Urinary bladder (tissue), 4 donors: ENCODE data around the gene SLC5A12. TPM values are rescaled to one million over a fixed set of nuclear protein-coding genes. Genes with fewer than 3 reads are reported as not detected.

Experiments used
- DNase-seq: peaks from one replicate; pipeline ENCODE4 v3.0.0-alpha.2; 2015; ENCODE audit errors: extremely low spot score
- H3K27ac ChIP-seq: one replicate; pipeline ENCODE4 v1.5.1; 2013; ENCODE audit warnings: low read depth, mild to moderate bottlenecking, moderate library complexity
- H3K36me3 ChIP-seq: one replicate; pipeline ENCODE4 v1.6.1; 2013; ENCODE audit warnings: mild to moderate bottlenecking, moderate library complexity; ENCODE audit not compliant: insufficient read depth
- H3K4me1 ChIP-seq: one replicate; pipeline ENCODE4 v1.6.1; 2013; ENCODE audit warnings: mild to moderate bottlenecking, moderate library complexity; ENCODE audit not compliant: insufficient read depth
- H3K4me3 ChIP-seq: one replicate; pipeline ENCODE4 v1.5.1; 2013; ENCODE audit warnings: low read depth, low read length
- WGBS: extraction: QIAGEN DNeasy Blood & Tissue Kit; methylation state at CpG from one replicate; pipeline ENCODE4 v1.1.7; 2013; 5-methylcytosine and 5-hydroxymethylcytosine counted together
- polyA plus RNA-seq: library from polyadenylated mRNA; stranded (reverse); fragments of 200-250 nt; gene quantifications from one replicate; pipeline ENCODE4 v1.2.3, GENCODE V29; 2013
- total RNA-seq: library from RNA; depleted of rRNA; stranded (reverse); fragments of >200 nt; gene quantifications from one replicate; pipeline ENCODE4 v1.2.3, GENCODE V29; 2014
- donor health status: healthy with polysubstance abuse.
- donor health status: healthy.

SLC5A12 gene, protein sequence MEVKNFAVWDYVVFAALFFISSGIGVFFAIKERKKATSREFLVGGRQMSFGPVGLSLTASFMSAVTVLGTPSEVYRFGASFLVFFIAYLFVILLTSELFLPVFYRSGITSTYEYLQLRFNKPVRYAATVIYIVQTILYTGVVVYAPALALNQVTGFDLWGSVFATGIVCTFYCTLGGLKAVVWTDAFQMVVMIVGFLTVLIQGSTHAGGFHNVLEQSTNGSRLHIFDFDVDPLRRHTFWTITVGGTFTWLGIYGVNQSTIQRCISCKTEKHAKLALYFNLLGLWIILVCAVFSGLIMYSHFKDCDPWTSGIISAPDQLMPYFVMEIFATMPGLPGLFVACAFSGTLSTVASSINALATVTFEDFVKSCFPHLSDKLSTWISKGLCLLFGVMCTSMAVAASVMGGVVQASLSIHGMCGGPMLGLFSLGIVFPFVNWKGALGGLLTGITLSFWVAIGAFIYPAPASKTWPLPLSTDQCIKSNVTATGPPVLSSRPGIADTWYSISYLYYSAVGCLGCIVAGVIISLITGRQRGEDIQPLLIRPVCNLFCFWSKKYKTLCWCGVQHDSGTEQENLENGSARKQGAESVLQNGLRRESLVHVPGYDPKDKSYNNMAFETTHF
- 0.37 TPM for total RNA-seq
- not detected for polyA plus RNA-seq

DNA sequence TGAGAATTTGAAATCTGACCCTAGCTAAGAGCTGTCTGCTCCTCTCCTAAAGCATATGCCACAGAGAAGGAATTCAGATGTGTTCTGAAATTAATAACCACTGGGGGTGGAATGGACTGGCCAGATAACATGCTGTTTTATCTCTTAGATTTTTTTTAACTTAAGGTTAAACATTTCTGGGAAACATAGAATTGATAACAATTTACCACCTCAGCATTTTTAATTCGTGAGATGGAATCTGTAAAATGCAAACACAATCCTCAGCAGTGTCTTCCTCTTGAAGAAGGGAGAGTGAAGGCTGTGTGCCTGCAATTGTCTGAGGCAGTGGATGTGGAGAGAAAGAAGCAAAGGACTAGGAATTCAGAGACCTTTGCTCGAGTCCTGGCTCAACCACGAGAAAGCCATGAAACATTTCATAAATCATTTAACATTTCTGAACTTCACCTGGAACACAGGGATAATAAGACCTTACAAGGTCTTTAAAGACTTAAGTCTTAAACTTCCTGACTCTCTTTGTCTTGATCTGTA is at the start of gene SLC5A12:
TSS of gene SLC5A12 (minus strand) at position 113 of the 528 bp plus-strand sequence. CDS start 346 bp downstream, outside the sequence.
- Histone ChIP-seq H3K36me3 (no peaks in the 10 kb centered on the region), H3K27ac (no peak within 1 kb of the TSS), H3K4me1 (no peaks in the 10 kb centered on the region), H3K4me3 (no peak within 1 kb of the TSS)
- DNase-seq: no peak
- 48% methylated on average over 3 of the region's 3 CpGs for WGBS

DNA sequence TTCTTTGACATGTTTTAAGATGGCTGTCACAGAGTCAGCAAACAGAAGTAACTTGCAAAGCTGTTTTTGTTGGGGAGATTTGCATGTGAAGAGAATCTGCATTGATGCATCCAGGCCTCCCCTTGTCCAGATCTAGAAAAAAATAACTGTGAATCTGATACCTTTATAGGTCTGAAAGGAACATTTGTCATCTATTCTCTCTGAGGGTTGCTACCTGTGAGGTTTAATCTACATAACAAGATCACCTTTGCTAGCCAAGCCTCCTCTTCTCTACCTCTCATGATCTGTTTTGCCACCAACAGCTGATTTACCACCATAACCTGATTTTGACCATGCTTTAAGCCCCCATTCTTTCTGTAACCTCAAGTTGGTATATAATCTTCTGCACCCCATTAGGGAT is 47.2 kb upstream of the SLC5A12 start:
- Histone ChIP-seq H3K27ac (no peak overlapping the region), H3K36me3 (no peaks in the 10 kb centered on the region), H3K4me1 (no peaks in the 10 kb centered on the region), H3K4me3 (no peak overlapping the region)
- no peak for DNase-seq

DNA sequence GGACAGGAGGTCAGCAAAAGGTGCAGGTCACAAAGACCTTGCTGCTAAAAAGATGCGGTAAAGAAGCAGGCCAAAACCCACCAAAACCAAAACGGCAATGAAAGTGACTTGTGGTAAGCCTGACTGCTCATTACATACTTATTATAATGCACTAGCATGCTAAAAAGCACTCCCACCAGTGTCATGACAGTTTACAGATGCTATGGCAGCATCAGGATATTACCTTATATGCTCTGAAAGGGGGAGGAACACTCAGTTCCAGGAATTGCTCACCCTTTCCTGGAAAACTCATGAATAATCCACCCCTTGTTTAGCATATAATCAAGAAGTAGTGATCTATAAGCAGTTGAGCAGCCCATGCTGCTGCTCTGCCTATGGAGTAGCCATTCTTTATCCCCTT is 45.2 kb upstream of the SLC5A12 start:
- Histone ChIP-seq H3K4me1 (no peaks in the 10 kb centered on the region), H3K4me3 (no peak overlapping the region), H3K36me3 (no peaks in the 10 kb centered on the region), H3K27ac (no peak overlapping the region)
- 83% methylated on average over 2 of the region's 2 CpGs for WGBS
- no peak for DNase-seq

DNA sequence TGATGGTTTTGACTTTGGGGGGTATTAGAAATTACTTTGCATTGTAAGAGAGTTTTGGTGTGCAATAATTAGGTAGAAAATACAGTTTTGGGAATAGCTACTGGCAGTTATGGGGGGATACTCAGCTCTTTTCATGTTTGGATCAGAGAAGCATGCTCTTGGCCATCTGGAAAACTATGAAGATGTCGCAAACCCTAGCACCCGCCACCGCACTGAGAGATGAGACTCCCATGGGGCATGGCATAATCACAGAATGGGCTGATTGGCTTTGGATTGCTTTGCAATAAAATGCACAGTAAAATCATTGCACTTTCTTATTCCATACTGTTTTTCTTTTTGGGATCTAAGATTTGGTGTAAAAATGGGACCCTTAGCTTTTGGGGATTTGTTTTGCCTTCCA is 43.5 kb upstream of the SLC5A12 start:
- no peak overlapping the region for H3K4me3 ChIP-seq
- peaks cover 1% of the 10 kb centered on the region for H3K36me3 ChIP-seq
- H3K4me1 ChIP-seq: no peaks in the 10 kb centered on the region
- WGBS: 92% methylated on average over 3 of the region's 3 CpGs
- no peak for DNase-seq
- H3K27ac ChIP-seq: no peak overlapping the region

DNA sequence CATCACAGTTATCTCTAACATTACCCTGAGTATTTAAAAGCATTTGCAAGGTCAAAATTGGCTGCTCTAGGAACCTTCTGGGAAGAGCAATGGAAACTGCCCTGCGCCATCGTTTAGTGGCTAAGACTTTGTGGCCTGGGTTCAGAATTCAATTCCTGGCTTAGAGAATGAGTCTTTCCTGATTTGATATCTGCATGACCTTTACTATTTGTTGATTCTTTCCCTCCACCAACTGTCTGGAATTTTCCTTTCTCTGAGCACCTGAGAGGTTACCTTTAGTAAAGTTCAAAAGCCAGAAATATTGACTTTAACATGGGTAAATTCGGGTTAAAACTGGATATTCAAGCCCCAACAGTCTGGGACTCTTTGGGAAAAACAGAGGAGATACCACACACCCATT is 43.0 kb upstream of the SLC5A12 start:
- Histone ChIP-seq H3K36me3 (peaks cover 1% of the 10 kb centered on the region), H3K27ac (no peak overlapping the region), H3K4me1 (no peaks in the 10 kb centered on the region), H3K4me3 (no peak overlapping the region)
- no peak for DNase-seq
- 93% methylated on average over 3 of the region's 3 CpGs for WGBS

DNA sequence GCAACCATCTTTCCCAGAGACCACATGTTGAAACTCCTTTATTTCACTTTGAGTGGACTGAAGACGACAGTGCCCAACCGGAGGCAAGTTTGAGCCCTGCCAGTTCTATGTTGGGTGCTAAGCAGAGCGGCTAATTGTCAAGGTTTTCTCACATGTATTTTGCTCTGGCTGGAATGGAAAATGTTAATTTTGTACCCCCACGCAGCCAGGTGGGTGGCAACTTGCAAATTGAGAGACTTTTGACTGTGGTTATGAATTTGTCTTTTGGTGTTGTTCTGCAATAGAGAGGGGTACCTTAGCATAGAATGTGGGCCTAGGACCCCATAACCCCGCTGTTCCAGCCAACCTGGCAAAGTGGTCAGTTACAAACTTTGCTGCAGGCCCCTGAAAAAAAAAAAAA is 42.5 kb upstream of the SLC5A12 start:
- 93% methylated on average over 5 of the region's 5 CpGs for WGBS
- Histone ChIP-seq H3K27ac (no peak overlapping the region), H3K4me3 (no peak overlapping the region), H3K36me3 (peaks cover 1% of the 10 kb centered on the region), H3K4me1 (no peaks in the 10 kb centered on the region)
- DNase-seq: no peak

DNA sequence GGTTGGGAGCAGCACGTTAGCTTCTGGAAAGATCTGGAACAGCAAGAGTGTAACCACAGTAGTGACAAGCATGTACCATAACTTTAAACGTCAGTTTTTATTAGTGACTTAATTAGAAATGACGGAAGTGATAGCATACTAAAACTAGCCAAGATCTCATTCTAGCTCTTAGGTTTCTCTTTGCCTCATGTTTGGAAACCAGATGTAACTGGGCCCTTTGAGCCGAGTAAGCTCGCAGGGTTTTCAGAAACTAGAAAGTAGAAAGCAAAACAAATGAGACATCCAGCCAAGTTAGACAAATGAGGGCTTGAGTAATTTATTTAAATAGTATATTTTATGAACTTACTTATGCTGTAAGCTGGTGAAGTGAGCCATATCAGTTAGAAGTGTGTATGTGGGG is 40.2 kb upstream of the SLC5A12 start:
- H3K4me3 ChIP-seq: no peak overlapping the region
- 78% methylated on average over 5 of the region's 5 CpGs for WGBS
- no peaks in the 10 kb centered on the region for H3K4me1 ChIP-seq
- H3K27ac ChIP-seq: no peak overlapping the region
- DNase-seq: no peak
- H3K36me3 ChIP-seq: peaks cover 1% of the 10 kb centered on the region

DNA sequence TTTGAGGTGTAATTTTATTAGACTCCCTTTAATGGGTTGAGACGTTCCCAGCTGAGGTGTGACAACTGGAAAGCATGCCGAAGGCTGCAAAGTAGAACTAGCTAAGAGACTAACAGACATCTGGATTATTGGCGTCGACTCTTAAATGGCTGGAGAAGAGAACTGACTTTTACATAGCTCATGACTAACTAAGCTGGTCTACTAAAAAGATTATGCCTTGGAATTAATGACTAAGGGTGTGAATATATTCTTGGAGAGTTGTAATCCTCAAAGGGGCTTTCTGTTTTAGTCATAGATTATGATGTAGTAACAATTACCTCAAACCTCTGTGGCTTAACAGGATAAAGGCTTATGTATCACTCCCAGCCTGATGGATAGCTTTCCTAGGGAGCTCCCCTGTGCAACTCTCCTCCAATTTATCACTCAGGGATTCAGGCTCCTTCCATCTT is 39.5 kb upstream of the SLC5A12 start:
- H3K27ac ChIP-seq: no peak overlapping the region
- DNase-seq: no peak
- H3K36me3 ChIP-seq: peaks cover 1% of the 10 kb centered on the region
- no peaks in the 10 kb centered on the region for H3K4me1 ChIP-seq
- 88% methylated on average over 4 of the region's 4 CpGs for WGBS
- H3K4me3 ChIP-seq: no peak overlapping the region

DNA sequence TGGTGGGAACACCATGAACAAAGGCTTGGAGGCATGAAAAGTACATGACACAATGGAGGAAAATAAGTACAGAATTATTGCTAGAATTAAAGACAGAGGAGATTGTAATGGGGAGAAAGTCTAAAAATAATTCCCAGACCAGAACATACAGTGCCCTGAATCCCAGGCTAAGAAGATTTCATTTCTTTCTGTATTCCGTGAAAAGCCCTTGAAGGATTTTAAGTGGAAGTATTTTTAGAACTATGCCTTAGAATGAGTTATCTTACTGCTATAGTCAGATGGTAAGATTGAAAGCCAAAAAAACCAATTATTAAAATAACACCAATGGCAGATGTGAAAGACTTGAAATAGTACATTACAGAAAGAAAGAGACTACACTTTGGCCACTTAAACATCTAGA is 36.1 kb upstream of the SLC5A12 start:
- Histone ChIP-seq H3K4me1 (no peaks in the 10 kb centered on the region), H3K4me3 (no peak overlapping the region), H3K36me3 (peaks cover 1% of the 10 kb centered on the region), H3K27ac (no peak overlapping the region)
- no peak for DNase-seq
- 58% methylated on average over 1 of the region's 1 CpG for WGBS

DNA sequence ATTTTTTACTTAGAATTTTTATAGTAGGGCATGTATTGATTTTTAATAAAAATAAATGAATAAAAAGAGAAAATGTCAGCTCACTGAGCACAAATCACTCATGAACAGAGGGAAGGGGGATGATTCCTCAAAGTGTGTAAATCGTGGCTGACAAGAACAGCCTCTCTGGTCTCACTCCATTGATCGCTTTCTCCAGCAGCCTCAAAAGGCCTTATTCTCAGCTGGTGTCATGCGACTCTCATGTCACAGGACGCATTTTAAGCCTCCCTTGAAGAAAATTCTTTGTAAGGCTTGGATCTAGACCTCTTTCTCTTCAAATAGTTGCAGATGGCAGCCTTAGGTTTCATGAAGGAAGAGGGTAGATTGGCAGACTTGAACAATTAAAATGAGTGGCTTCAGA is 33.9 kb upstream of the SLC5A12 start:
- Histone ChIP-seq H3K36me3 (no peaks in the 10 kb centered on the region), H3K4me3 (no peak overlapping the region), H3K27ac (no peak overlapping the region), H3K4me1 (no peaks in the 10 kb centered on the region)
- 93% methylated on average over 4 of the region's 4 CpGs for WGBS
- no peak for DNase-seq

DNA sequence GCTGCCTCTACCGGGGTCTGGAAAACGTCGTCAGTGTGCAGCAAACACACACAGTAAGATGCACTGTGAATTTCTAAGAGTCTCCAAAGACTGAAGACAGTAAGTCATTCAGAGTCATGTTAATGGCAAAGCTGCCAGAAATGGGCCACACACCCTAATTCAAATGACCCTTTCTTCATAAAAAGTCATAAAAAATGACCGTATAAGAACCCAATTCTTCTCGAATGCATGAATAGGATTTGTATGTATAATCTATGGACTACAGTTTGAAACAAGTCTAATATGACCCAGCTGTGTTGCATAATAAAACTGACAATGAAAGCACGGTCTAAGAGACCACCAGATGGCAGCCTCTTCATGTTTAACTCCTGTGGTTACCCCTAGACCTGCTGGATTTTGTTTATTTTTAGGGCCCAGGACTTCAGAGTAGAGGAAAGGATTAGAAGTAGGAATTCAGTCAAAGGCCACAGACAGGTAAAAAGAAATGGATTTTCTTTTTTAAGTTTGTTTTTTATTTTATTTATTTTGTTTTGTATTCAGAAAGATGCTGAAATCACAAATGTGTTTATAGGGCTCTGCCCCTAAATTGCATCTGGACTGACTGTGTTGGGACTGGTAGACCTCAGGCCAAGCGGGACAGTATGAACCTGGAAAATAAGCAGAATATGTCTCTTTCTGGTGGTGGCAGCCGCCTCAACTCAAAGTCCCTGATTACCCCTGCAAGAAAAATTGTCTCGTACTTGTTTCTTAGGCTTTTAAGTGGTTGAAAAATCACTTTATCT is 32.1 kb upstream of the SLC5A12 start:
- DNase-seq: peak; percentile 71
- WGBS: 36% methylated on average over 9 of the region's 9 CpGs

DNA sequence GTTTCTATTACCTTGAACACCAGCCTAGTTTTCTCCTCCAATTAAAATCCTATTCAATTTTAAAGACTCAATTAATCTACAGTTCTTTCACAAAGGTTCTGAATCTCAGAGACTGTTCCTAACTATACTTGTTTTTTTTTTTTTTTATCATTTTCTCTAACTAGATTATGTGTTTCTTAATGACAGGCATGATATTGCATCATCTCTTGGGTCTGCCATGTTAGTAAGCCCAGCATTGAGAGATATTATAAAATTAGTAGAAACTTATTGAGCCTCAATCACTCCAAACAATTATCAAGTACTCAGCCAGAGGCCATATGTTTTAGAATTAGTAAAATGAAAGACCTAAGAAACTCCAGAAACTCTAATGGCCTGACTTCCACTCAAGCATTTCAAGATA is 28.1 kb upstream of the SLC5A12 start:
- no peak overlapping the region for H3K27ac ChIP-seq
- no peaks in the 10 kb centered on the region for H3K4me1 ChIP-seq
- DNase-seq: no peak
- no peaks in the 10 kb centered on the region for H3K36me3 ChIP-seq
- H3K4me3 ChIP-seq: no peak overlapping the region

More for the DNA sequence above, 32.1 kb upstream of the SLC5A12 start:
- Histone ChIP-seq H3K27ac (no peak overlapping the region), H3K4me3 (no peak overlapping the region), H3K4me1 (no peaks in the 10 kb centered on the region), H3K36me3 (no peaks in the 10 kb centered on the region)

DNA sequence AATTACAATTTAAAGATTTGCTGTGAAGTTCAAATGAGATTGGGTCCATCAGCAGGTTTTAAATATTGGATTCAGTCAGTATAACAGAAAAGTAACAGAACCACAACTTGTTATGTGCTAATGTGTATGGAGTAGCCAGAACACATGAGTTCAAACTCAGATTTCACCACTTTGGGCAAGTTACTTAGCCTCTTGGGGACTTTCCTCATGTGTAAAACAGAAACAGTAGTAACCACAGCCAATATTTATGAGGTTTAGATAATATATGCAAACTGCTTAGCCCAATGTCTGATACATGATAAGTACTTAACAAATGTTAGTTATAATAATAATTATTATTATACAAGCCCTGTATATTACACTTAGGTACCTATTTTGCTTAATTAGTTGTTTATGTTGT is 21.8 kb upstream of the SLC5A12 start:
- Histone ChIP-seq H3K36me3 (no peaks in the 10 kb centered on the region), H3K27ac (no peak overlapping the region)

DNA sequence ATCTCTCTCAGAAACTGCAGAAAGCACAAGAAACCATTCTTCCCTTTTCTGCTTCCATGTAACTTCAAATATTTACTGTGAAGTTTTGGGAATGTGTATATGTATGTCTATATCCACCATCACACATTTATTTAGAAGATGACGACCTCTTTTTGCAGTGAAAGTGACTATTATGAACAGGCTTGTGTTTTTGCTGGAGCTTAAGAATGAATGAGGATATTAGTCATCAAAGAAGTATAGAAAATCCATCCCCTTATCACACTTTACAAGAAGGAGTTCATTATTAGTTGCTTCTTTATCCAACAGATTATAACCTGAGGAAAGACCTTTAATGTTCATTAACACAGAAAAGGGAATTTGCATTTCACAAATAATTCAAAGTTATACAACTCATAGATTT is 21.1 kb upstream of the SLC5A12 start:
- DNase-seq: no peak
- WGBS: 57% methylated on average over 1 of the region's 1 CpG
- no peak overlapping the region for H3K4me3 ChIP-seq
- no peak overlapping the region for H3K27ac ChIP-seq
- H3K4me1 ChIP-seq: no peaks in the 10 kb centered on the region
- no peaks in the 10 kb centered on the region for H3K36me3 ChIP-seq

More for the DNA sequence above, 21.8 kb upstream of the SLC5A12 start:
- no peaks in the 10 kb centered on the region for H3K4me1 ChIP-seq
- DNase-seq: no peak
- no peak overlapping the region for H3K4me3 ChIP-seq
